Measurements from ENCODE around the gene TTI1. TPM values are rescaled to one million over a fixed set of nuclear protein-coding genes. Genes with fewer than 3 reads are reported as not detected.

The TTI1 gene
- total RNA-seq, 1 donor from 2014 or later = 18.0 TPM

- Histone ChIP-seq H3K4me1 (peaks cover 4 to 15% of the 10 kb centered on the region in 2 donors), H3K9me3 (no peaks in the 10 kb centered on the region), H3K4me3 (no peak overlapping the region), H3K27ac (no peak overlapping the region), H3K27me3 (no peaks in the 10 kb centered on the region), H3K36me3 (peaks cover 28 to 38% of the 10 kb centered on the region in 2 donors)
- no peak for TF ChIP-seq CTCF (IDR thresholded peaks at IDR 0.05)
- DNase-seq (ENCODE audit: low spot score in 2 of 2) = no peak
- intact Hi-C loops (cut with DNase I) = loop anchor here (5.0 kb wide), 1 partner anchor 425 kb away; no protein-coding TSS in a partner anchor
Measured at GRCh38 chr20:37991908-37992307, 41.3 kb downstream of the TTI1 start.

GRCh38 chr20:37991157-37991866 is 41.9 kb downstream of the TTI1 start:
- intact Hi-C loops (cut with DNase I) = loop anchor here (5.0 kb wide), 1 partner anchor 424 kb away; no protein-coding TSS in a partner anchor
- no peak for TF ChIP-seq CTCF (IDR thresholded peaks at IDR 0.05)
- Histone ChIP-seq H3K9me3 (no peaks in the 10 kb centered on the region), H3K36me3 (peaks cover 22 to 32% of the 10 kb centered on the region in 2 donors), H3K27me3 (no peaks in the 10 kb centered on the region), H3K27ac (no peak overlapping the region), H3K4me1 (peaks cover 7 to 21% of the 10 kb centered on the region in 2 donors), H3K4me3 (no peak overlapping the region)
- DNase-seq (ENCODE audit: low spot score in 2 of 2) = no peak

- Histone ChIP-seq H3K36me3 (peaks cover 15 to 26% of the 10 kb centered on the region in 2 donors), H3K9me3 (no peaks in the 10 kb centered on the region), H3K4me1 (peaks cover 7 to 25% of the 10 kb centered on the region in 2 donors), H3K4me3 (no peak overlapping the region), H3K27ac (no peak overlapping the region), H3K27me3 (no peaks in the 10 kb centered on the region)
- peak in 1 of 2 donors; percentile 72 for DNase-seq (ENCODE audit: low spot score in 2 of 2)
- TF ChIP-seq CTCF (IDR thresholded peaks at IDR 0.05) = no peak
- intact Hi-C loops (cut with DNase I) = loop anchor here (5.0 kb wide), 1 partner anchor 423 kb away; no protein-coding TSS in a partner anchor
Measured at GRCh38 chr20:37990571-37991151, 42.6 kb downstream of the TTI1 start.

- Histone ChIP-seq H3K27ac (peak overlapping the region in 1 of 2 donors; percentile 10), H3K36me3 (peaks cover 6 to 17% of the 10 kb centered on the region in 2 donors), H3K4me3 (no peak overlapping the region), H3K4me1 (peaks cover 7 to 29% of the 10 kb centered on the region in 2 donors), H3K9me3 (no peaks in the 10 kb centered on the region), H3K27me3 (no peaks in the 10 kb centered on the region)
- no peak for DNase-seq (ENCODE audit: low spot score in 2 of 2)
- intact Hi-C loops (cut with DNase I) = loop anchor here (5.0 kb wide), 1 partner anchor 422 kb away; no protein-coding TSS in a partner anchor
- no peak for TF ChIP-seq CTCF (IDR thresholded peaks at IDR 0.05)
Measured at GRCh38 chr20:37989601-37990295, 43.5 kb downstream of the TTI1 start.

GRCh38 chr20:37988306-37988954 is 44.8 kb downstream of the TTI1 start:
- TF ChIP-seq CTCF (IDR thresholded peaks at IDR 0.05) = no peak
- no peaks in the 10 kb centered on the region for H3K9me3 ChIP-seq
- intact Hi-C loops (cut with DNase I) = no loop called here
- H3K27ac ChIP-seq = peak overlapping the region in 1 of 2 donors; percentile 55
- H3K4me3 ChIP-seq = no peak overlapping the region
- H3K4me1 ChIP-seq = peaks cover 7 to 29% of the 10 kb centered on the region in 2 donors
- peaks cover 0 to 7% of the 10 kb centered on the region in 2 donors for H3K36me3 ChIP-seq
- no peak for DNase-seq (ENCODE audit: low spot score in 2 of 2)
- H3K27me3 ChIP-seq = no peaks in the 10 kb centered on the region

Measured in ascending aorta (tissue), 2 donors.